Fibroblast of lung (primary cell): ENCODE results near the gene CTNNAL1.

Experiments
- EZH2 ChIP-seq: IDR thresholded peaks from 2 replicates; pipeline ENCODE4 v1.5.1; 2012; ENCODE audit warnings: low read length, control low read depth, mild to moderate bottlenecking; ENCODE audit errors: missing control alignments
- TF ChIP-seq, protein P1 (sequence below), 2 donors: IDR thresholded peaks in 1 of 2; conservative IDR thresholded peaks in 1 of 2; 1 replicate in 1 of 2; 2 replicates in 1 of 2; pipeline ENCODE4 v1.5.1; 2011 to 2012; ENCODE audit warnings: low read length in 2 of 2, control low read depth in 1 of 2, inconsistent platforms in 1 of 2, low read depth in 1 of 2, mild to moderate bottlenecking in 1 of 2

DNA sequence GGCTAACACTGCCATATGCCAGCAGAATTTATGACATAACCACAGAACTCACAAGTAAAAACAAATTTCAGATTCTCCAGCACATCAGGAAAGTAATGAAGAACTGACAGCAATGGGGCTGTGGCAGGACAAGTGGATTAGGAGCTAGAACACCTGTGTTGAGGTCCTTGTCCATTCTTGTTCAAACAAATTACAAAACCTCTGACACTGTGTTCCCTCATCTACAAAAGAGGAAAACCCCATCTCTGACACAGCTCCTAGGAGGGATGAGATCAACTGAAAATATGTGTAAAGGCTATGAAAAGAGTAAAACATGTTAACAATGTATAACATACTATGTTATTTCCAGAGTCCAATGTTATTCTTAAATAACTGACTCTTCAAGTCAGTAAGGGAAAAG, 102.9 kb downstream of the CTNNAL1 start:
- TF ChIP-seq, protein P1, sequence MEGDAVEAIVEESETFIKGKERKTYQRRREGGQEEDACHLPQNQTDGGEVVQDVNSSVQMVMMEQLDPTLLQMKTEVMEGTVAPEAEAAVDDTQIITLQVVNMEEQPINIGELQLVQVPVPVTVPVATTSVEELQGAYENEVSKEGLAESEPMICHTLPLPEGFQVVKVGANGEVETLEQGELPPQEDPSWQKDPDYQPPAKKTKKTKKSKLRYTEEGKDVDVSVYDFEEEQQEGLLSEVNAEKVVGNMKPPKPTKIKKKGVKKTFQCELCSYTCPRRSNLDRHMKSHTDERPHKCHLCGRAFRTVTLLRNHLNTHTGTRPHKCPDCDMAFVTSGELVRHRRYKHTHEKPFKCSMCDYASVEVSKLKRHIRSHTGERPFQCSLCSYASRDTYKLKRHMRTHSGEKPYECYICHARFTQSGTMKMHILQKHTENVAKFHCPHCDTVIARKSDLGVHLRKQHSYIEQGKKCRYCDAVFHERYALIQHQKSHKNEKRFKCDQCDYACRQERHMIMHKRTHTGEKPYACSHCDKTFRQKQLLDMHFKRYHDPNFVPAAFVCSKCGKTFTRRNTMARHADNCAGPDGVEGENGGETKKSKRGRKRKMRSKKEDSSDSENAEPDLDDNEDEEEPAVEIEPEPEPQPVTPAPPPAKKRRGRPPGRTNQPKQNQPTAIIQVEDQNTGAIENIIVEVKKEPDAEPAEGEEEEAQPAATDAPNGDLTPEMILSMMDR (conservative IDR thresholded peaks at IDR 0.05 in 1 of 2, IDR thresholded peaks at IDR 0.05 in 1 of 2; ENCODE audit: low read depth in 1 of 2, low read length in 2 of 2), result no peak
- TF ChIP-seq EZH2, result no peak
